HL-60 (cell line): ENCODE data around the gene NFYC.

Source experiments
- DNase-seq, 2 experiments: peaks; one replicate each; pipeline ENCODE4 v3.0.0-alpha.2; 2010 to 2020; ENCODE audit warnings: low read depth in 1 of 2, low spot score in 1 of 2
- H3K27ac ChIP-seq: fragments of 250-450 bp; sonication (Bioruptor Pico); replicated peaks from 2 replicates; pipeline ENCODE4 v1.5.1; 2020; ENCODE audit warnings: mild to moderate bottlenecking, moderate library complexity
- H3K27me3 ChIP-seq: fragments of 250-450 bp; sonication (Bioruptor Pico); 2 replicates; pipeline ENCODE4 v1.5.1; 2021; ENCODE audit warnings: mild to moderate bottlenecking, moderate library complexity; ENCODE audit not compliant: insufficient read depth, poor library complexity, severe bottlenecking
- H3K4me3 ChIP-seq: replicated peaks from 2 replicates; pipeline ENCODE4 v1.5.1; 2011; ENCODE audit warnings: mild to moderate bottlenecking, control low read depth, low read length; ENCODE audit not compliant: insufficient read depth
- GABPA ChIP-seq: IDR thresholded peaks from 2 replicates; pipeline ENCODE4 v1.6.1; 2012; ENCODE audit warnings: low read depth
- POLR2AphosphoS5 ChIP-seq: IDR thresholded peaks from 2 replicates; pipeline ENCODE4 v1.6.1; 2012; ENCODE audit warnings: low read depth
- REST ChIP-seq: IDR thresholded peaks from 2 replicates; pipeline ENCODE4 v1.6.1; 2012; ENCODE audit warnings: low read depth; ENCODE audit not compliant: insufficient replicate concordance
- SPI1 ChIP-seq: IDR thresholded peaks from 2 replicates; pipeline ENCODE4 v1.6.1; 2012; ENCODE audit warnings: low read depth, mild to moderate bottlenecking, borderline replicate concordance
- TF ChIP-seq, protein P1 (sequence below): IDR thresholded peaks from one replicate; pipeline ENCODE4 v1.5.1; 2011; ENCODE audit warnings: low read length, control low read depth, inconsistent platforms; ENCODE audit not compliant: insufficient read depth

The NFYC gene

DNA sequence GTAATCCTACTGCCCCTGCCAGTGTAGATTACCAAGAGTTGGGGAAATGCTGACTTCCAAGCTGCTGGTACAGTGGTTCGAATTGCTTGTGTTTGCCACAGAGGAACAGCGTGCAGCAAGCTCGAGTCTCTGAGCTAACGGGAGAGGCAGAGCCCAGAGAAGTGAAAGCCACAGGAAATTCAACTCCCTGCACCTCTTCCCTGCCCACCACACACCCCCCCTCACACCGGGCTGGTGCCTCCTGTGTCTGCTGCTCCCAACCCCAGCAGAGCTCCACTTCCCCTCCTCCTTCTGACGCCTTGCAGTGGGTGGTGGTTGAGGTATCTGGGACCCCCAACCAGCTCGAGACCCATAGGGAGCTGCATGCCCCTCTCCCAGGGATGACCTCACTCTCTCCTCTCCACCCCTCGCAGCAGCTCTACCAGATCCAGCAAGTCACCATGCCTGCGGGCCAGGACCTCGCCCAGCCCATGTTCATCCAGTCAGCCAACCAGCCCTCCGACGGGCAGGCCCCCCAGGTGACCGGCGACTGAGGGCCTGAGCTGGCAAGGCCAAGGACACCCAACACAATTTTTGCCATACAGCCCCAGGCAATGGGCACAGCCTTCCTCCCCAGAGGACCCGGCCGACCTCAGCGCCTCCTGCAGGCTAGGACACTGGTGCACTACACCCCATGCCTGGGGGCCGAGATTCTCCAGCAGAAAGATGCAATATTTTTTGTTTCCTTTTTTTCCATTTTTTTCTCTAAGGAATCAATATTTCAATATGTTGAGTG, 79.0 kb downstream of the NFYC start:
- Histone ChIP-seq H3K4me3 (no peak overlapping the region), H3K27ac (no peak overlapping the region), H3K27me3 (no peaks in the 10 kb centered on the region)
- DNase-seq, result no peak
- TF ChIP-seq POLR2AphosphoS5, result no peak
- no peak for TF ChIP-seq REST
- no peak for TF ChIP-seq SPI1
- no peak for TF ChIP-seq GABPA
- TF ChIP-seq, protein P1, sequence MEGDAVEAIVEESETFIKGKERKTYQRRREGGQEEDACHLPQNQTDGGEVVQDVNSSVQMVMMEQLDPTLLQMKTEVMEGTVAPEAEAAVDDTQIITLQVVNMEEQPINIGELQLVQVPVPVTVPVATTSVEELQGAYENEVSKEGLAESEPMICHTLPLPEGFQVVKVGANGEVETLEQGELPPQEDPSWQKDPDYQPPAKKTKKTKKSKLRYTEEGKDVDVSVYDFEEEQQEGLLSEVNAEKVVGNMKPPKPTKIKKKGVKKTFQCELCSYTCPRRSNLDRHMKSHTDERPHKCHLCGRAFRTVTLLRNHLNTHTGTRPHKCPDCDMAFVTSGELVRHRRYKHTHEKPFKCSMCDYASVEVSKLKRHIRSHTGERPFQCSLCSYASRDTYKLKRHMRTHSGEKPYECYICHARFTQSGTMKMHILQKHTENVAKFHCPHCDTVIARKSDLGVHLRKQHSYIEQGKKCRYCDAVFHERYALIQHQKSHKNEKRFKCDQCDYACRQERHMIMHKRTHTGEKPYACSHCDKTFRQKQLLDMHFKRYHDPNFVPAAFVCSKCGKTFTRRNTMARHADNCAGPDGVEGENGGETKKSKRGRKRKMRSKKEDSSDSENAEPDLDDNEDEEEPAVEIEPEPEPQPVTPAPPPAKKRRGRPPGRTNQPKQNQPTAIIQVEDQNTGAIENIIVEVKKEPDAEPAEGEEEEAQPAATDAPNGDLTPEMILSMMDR, result no peak

- Histone ChIP-seq H3K27me3 (no peaks in the 10 kb centered on the region), H3K4me3 (no peak overlapping the region), H3K27ac (no peak overlapping the region)
- no peak for DNase-seq
- no peak for TF ChIP-seq GABPA
Observed at GRCh38 chr1:40772146-40772955, 80.8 kb downstream of the NFYC start.

GRCh38 chr1:40773748-40774265, 82.3 kb downstream of the NFYC start:
- no peak for DNase-seq
- H3K4me3 ChIP-seq, result no peak overlapping the region
- H3K27me3 ChIP-seq, result no peaks in the 10 kb centered on the region
- TF ChIP-seq, protein P1, result no peak
- TF ChIP-seq SPI1 (no peak), REST (no peak), POLR2AphosphoS5 (no peak), GABPA (no peak)
- no peak overlapping the region for H3K27ac ChIP-seq

DNA sequence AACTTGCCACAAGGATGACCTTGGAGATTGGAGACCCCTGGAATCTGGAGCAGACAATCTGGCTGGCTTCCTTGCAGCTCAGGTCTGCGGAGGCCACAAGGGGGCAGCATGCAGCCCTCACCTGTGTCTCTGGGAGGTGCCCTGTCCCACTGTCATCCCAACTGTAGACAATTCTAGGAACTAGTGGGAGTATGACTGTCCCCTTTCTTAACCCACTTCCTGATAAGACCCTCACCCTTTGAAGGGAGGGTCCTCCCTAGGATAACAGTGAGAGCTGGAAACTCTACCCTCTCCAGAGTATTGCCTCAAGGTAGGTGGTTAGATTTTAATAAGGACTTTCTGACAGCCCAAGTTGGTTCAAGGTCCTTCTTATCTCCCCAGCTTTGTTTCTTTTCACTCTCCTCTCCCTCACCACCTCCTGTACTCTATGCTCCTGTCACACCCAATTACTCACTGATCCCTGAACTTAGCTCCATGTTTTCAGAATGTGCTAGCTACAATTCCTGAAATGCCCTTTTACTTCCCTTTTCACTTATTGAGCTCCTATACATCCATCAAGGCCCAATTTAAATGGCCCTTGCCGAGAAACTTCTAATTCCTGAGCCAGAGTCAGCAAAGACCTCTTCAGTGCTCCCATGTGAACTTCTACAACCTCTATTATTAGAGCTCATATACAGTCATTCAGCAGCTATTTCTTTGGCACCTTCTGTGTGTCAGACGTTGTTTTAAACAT, 82.9 kb downstream of the NFYC start:
- Histone ChIP-seq H3K4me3 (no peak overlapping the region), H3K27ac (no peak overlapping the region), H3K27me3 (no peaks in the 10 kb centered on the region)
- TF ChIP-seq, protein P1, result peak; percentile 90
- no peak for TF ChIP-seq GABPA
- DNase-seq, result peak in 1 of 2 experiments; percentile 41
